Measurements from ENCODE around the gene ST8SIA2.
"Not testable (repeated sequence)": the region's sequence is repeated elsewhere in the genome, so short reads cannot be mapped to it uniquely, and the experiment has no call there.

ST8SIA2 gene

DNA sequence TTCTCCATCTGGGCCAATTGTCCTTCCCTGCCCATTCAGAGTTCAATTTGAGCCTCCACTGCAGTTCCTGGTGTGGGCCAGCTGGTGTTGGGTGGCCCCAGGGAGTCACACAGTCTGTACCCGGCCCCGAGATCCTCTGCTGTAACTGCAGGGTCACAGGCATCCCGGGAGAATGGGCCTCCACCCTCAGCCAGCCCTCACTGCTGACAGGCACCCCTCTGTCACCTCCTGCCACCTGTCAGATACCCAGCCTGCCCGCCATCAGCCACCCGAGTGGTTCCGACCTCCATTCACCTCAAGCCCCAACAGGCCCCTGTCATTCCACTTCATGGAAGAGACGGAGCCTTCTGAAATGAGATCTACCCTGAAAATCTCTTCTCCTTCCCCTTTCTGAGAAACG lies 73.2 kb downstream of the ST8SIA2 start:
- in situ Hi-C loops (cut with HindIII; ENCODE audit: low pct_ligation_motif_present, low pct_unique_long_range_greater_than_20kb, low sequenced_read_pairs) = no loop called here
- no peak for DNase-seq

DNA sequence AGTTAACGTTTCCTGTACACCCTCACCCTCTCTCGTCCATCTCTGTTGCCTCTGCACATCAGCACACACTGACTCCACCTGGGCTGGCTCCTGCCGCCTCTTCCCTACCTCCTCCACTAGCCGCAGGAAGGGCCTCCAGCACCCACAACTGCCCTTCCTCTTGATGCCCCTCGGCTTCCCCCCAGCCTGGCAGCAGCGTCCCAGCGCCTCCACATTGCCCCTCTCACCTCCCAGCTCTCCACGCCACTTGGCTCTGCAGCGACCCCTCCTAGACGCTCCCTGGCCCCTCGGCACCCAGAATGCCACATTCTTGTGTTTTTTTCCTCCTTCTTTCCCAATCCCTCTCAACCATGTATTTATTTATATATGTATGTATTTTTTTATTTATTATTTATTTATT lies 73.6 kb downstream of the ST8SIA2 start:
- in situ Hi-C loops (cut with HindIII; ENCODE audit: low pct_ligation_motif_present, low pct_unique_long_range_greater_than_20kb, low sequenced_read_pairs) = no loop called here
- no peak for DNase-seq

DNA sequence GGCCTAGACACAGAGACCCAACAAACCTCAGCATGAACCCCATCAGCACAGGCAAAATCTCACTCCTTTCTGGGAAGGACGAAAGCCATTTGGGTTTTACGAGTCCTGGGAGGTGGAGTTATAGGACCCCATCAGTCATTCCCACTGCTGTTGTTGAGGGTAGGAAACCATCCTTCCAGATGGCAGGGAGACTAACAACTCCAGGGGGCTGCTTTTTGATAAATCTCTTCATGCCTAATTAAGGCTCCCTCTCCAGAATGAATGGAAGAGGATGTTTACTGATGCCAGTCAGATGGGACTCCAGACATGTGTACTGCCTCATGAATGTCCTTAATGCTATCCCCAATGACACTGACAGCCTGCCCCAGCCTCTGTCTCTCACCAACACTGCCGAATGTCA lies 75.3 kb downstream of the ST8SIA2 start:
- no peak for DNase-seq

DNA sequence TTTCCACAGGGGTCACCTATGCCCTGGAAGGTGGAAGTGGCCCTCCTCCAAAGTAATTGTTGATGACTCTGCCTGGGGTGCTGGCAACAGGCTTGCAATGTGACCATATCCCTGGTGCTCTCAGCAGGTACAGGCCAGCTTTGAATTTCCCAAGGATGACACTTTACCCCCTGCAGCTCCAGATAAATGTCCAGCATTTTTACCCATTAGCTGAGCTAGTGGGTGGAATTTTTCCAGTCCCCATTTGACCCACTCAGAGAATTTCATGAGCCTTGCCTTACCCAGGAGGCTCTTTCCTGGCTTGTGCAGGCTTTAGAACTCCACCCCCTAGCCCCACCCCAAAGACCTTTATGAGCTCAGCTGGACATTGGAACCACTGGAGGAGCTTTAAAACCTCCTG lies 77.6 kb downstream of the ST8SIA2 start:
- no peak for DNase-seq
- in situ Hi-C loops (cut with HindIII; ENCODE audit: low pct_ligation_motif_present, low pct_unique_long_range_greater_than_20kb, low sequenced_read_pairs) = no loop called here

More for the DNA sequence above, 75.3 kb downstream of the ST8SIA2 start:
- in situ Hi-C loops (cut with HindIII; ENCODE audit: low pct_ligation_motif_present, low pct_unique_long_range_greater_than_20kb, low sequenced_read_pairs) = no loop called here

DNA sequence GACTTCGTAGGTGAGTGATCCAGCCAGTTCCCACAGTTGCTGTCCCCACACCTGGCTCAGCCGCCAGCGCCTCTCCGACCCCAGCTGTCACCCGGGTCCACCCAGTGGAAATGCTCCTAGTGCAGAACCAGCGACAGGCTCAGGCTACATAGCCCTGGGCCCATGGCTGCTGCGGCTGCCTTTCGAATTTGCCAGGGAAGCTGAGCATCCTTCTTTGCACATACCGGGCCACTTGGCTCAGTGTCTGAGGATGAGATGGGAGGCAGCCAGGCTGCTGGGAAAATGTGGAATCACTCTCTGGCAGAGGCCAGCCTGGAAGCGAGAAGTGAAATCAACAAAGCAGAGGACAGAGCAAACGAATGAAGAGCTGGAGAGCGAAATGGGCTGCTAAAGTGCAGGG lies 80.1 kb downstream of the ST8SIA2 start:
- no peak for DNase-seq
- in situ Hi-C loops (cut with HindIII; ENCODE audit: low pct_ligation_motif_present, low pct_unique_long_range_greater_than_20kb, low sequenced_read_pairs) = no loop called here

DNA sequence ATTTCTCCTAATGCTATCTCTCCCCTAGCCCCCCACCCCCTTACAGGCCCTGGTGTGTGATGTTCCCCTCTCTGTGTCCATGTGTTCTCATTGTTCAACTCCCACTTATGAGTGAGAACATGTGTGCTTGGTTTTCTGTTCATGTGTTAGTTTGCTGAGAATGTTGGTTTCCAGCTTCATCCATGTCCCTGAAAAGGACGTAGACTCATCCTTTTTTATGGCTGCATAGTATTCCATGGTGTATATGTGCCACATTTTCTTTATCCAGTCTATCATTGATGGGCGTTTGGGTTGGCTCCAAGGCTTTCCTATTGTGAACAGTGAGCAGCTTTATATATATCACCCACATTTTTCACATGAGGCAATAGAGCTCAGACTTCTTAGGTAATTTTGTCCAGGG lies 86.0 kb downstream of the ST8SIA2 start:
- DNase-seq; in situ Hi-C loops (cut with HindIII; ENCODE audit: low pct_ligation_motif_present, low pct_unique_long_range_greater_than_20kb, low sequenced_read_pairs): not testable (repeated sequence)

DNA sequence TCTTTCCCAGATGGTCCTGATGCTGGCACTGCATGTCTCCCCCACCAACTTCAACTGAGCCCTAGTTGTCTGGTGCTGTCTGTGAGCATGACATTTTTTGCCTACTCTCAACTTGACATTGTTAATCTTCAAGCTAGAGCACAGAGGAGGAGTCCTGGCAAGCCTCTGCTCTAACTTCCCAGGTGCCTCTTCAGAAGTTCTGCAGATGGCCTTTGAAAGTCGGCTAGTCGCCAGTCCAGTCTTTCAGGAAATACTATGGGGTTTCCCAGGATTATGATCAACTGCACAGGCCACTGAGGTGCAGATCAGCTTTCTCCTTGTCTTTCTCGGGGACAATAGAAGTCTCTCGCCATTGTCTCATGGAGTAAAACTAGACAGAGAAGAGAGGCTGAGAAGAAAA lies 86.7 kb downstream of the ST8SIA2 start:
- in situ Hi-C loops (cut with HindIII; ENCODE audit: low pct_ligation_motif_present, low pct_unique_long_range_greater_than_20kb, low sequenced_read_pairs) = no loop called here
- no peak for DNase-seq

DNA sequence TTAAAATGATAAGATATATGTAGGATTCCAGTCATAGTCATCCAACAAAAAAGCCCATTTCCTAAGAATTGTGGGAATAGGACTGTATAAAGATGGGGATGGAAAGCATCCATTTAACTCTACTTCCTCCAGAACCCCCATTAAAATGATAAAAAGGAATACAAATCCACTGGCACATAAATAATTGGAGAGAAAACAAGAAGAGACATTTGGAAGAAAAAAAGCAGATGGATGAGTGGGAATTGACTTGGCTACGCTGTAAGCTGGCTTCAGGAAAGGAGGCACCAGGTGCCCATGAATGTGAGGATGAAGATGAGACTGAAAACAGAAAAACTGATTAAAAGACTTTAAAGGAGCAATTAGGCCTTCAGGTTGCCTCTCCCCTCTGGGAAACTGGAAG lies 91.8 kb downstream of the ST8SIA2 start:
- in situ Hi-C loops (cut with HindIII; ENCODE audit: low pct_ligation_motif_present, low pct_unique_long_range_greater_than_20kb, low sequenced_read_pairs) = no loop called here
- no peak for DNase-seq

DNA sequence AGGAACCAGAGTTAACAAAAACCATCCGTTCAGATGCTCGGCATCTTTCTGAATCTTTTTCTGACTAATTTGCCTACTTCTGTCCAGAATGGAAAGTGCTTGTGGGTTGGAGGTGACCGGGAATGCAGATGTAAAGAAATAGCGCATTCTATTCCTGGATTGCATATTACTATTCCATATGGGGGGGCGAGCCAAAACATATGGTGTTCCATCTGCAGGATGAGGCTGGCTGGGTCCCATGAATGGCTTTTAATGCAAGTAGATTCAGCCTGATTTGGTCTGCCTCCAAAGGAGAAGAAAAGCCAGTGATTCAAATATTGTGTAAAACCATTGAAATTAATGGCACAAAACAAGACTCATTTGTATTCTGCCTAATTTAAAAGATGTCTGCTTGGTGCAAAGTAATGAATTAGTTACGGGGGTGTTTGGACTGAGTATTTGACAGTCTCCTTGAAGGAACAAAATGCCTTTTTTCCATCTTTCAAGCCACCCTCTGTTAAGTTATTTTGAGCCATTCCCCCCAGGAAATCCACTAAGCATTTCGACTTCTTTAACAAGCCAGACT lies 99.0 kb downstream of the ST8SIA2 start:
- DNase-seq = no peak
- in situ Hi-C loops (cut with HindIII; ENCODE audit: low pct_ligation_motif_present, low pct_unique_long_range_greater_than_20kb, low sequenced_read_pairs) = no loop called here

DNA sequence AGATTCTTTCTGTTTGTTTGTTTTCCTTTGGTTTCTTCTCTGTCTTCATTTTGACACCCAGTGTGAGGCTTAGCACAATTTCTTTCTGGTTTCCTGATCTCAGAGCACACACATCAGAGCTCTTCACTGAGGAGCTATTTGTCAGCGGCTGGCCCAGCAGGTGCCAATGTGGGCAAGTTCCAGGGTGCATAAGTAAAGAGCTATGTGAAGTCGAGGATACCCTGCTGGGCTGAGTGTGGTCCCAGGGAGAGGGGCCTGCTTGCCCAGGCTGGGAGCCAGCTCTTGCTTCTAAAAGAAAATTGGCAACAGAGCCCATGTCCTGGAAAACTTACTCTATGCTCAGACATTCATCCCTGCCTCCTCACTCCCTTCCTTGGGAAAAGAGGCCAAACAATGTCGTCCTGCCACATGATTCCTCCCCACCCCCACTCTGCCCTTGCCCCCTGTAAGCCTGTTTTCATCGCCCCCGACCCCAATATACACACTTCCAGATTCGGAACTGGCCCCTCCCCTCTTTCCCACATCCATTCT lies 101.2 kb downstream of the ST8SIA2 start:
- in situ Hi-C loops (cut with HindIII; ENCODE audit: low pct_ligation_motif_present, low pct_unique_long_range_greater_than_20kb, low sequenced_read_pairs) = no loop called here
- no peak for DNase-seq

DNA sequence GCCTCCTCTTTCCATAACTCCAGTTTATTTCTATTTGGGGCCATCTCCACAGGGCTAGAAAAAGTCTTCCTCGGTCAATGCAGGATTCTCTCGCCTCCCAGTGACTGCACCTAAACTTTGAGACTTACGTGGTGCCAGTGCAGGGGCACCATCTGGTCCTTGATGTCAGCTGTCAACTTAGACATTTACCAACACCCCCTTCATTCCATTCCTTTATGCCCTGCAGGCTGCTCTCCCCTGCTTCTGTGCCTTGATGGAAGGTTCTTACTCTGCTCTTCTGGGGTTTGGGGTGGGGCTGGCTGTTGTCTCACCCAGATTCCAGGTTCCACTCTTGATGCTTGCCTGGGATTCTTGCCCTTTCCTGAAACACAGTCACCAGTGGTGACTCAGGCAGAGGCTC lies 101.8 kb downstream of the ST8SIA2 start:
- in situ Hi-C loops (cut with HindIII; ENCODE audit: low pct_ligation_motif_present, low pct_unique_long_range_greater_than_20kb, low sequenced_read_pairs) = no loop called here
- DNase-seq = no peak

DNA sequence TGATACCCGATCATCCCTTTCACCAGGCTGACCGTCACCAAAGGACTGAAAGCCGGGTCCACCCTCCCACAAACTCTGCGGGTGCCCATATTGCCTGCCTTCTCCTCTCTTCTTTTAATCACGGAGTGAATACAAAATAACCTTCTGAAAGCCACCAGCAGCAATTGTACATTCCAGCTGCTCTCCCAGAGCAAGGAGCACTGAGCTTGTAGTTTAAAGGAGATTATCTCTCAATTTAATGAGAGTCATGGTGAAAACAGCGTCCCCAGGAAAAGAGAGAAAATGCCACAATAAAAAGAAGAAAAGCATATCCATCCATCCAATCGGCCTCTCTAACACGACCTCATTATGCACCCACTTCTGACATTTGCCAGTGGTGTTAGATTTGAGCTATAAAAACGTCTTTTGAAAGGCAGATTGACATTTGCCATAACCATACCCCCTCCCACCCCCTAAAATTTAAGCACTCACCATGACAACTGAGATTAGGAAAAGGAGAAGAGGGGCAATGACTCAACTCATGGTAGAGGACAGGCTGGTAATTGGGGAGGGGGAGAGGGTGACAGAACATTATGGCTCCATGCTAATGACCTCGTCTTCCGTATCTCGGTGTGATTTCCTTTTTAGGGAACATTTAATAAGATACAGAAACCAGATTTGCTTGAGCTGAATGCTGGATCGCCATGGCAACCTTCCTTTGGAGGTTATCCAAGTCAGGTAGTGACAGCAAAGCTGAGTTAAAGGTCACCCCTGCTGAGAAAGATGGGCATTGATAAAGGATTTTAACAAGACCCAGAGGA lies 106.2 kb downstream of the ST8SIA2 start:
- no peak for DNase-seq
- in situ Hi-C loops (cut with HindIII; ENCODE audit: low pct_ligation_motif_present, low pct_unique_long_range_greater_than_20kb, low sequenced_read_pairs) = no loop called here

DNA sequence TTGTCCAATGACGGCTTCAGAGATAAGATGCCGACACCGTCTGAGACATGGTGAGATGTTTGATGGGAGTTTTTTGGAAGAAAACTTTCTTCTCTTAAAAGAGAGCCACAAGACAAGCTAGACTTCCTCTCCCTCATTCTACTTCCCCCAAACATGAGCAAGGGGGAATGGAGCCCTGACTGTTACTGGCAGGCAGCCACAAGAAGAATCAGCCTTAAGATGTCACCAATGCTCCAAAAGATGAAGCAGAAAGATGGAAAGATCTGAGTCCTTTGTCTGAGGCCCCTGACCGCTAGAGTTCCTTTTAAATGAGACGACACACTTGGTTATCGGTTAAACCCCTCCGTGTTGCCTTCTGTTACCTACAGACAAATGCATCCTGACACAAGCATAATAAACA lies 108.7 kb downstream of the ST8SIA2 start:
- in situ Hi-C loops (cut with HindIII; ENCODE audit: low pct_ligation_motif_present, low pct_unique_long_range_greater_than_20kb, low sequenced_read_pairs) = no loop called here
- DNase-seq = no peak

DNA sequence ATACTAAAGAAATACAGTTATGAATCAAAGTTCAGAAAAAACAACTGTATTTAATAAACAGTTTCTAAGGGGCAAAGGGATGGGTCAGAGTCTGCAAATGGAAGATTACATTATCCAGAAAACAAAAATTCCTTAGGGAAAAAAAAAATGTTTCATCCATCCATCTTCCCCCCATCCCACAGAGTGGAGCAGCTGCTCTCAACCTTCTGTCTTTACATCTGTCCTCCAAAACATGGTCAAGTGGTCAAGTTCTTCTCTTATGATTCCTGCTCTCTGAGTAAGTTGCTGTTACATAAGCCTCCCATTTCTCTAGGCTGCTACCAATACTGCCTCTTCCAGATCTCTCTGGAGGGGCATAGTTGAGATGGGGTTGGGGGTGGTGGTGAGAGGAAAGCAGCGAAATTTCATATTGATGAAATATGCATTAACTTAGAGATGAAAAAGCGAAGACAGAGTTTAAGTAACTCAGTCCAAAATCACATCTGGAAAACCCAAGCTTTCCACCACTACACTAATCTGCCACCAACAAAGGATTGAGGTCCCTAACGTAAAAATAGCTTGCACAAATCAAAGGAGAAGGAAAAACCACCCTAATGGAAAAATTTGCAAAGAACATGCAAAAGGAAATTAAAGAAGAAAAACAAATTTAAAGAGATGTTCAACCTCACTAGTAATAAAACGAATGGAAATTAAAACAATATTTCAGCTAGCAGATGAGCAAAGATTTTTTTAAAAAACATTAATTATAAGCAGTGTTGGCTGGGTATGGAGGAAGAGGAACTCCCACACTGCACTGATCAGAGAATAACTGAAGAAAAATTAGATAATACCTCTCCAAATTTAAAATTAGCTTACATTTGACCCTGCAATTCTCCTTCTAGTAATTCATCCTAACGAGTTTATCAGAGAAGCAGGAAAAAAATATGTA lies 109.5 kb downstream of the ST8SIA2 start:
- in situ Hi-C loops (cut with HindIII; ENCODE audit: low pct_ligation_motif_present, low pct_unique_long_range_greater_than_20kb, low sequenced_read_pairs) = no loop called here
- no peak for DNase-seq

DNA sequence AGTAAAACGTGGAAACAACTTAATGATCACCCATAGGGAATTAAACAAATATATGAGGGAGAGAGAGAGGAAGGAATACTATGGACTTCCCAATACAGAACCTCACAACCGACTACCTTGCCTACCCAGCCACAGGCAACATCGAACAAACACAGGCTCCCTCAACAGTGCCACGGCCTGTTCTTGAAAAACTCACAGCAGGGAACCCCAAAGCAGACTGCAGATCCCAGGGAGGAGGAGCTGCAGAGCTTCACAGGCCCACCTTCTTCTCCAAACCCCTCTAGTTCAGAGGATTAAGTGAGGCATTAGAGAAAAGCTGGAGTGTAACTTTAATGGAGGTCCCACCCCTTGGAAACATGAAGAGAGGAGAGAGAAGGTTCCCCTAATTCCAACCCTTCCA lies 110.2 kb downstream of the ST8SIA2 start:
- in situ Hi-C loops (cut with HindIII; ENCODE audit: low pct_ligation_motif_present, low pct_unique_long_range_greater_than_20kb, low sequenced_read_pairs) = no loop called here

DNA sequence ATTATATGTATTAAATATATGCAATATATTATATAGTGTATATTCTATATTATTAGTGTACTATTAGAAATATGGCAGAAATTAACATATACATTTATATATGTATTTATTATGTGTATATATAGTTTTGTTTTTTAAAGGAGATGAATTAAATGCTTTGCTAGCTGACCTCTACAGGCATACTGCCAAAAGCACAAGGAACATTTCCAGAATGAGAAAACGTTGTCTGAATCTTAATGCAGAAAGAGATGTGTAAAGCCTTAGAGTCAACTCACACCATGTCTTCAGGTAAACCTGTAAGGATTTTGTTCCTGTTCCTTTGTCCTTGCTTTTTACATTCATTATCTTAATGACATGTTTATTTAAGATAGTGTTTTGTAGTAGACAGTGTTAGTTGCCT lies 111.9 kb downstream of the ST8SIA2 start:
- in situ Hi-C loops (cut with HindIII; ENCODE audit: low pct_ligation_motif_present, low pct_unique_long_range_greater_than_20kb, low sequenced_read_pairs) = no loop called here
- DNase-seq = no peak

More for the DNA sequence above, 110.2 kb downstream of the ST8SIA2 start:
- no peak for DNase-seq

DNA sequence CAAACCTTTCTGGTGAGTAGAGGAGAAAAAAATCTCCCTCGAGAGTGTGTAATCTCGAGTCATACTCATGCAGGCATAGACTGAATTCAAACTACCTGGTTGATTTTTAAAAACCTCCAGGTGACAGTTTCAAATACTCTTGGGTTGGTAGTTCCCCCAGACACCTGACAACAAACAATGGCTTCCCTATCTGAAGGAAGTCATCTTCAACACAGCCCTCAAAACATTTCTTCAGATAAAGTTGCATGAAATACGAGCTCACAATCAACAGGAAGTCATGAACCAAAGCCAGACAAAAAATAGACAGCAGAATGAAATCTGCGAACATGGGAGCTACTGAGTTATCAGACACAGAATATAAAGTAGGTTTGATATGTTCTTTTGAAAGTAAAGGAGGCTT lies 112.8 kb downstream of the ST8SIA2 start:
- in situ Hi-C loops (cut with HindIII; ENCODE audit: low pct_ligation_motif_present, low pct_unique_long_range_greater_than_20kb, low sequenced_read_pairs) = no loop called here
- no peak for DNase-seq

DNA sequence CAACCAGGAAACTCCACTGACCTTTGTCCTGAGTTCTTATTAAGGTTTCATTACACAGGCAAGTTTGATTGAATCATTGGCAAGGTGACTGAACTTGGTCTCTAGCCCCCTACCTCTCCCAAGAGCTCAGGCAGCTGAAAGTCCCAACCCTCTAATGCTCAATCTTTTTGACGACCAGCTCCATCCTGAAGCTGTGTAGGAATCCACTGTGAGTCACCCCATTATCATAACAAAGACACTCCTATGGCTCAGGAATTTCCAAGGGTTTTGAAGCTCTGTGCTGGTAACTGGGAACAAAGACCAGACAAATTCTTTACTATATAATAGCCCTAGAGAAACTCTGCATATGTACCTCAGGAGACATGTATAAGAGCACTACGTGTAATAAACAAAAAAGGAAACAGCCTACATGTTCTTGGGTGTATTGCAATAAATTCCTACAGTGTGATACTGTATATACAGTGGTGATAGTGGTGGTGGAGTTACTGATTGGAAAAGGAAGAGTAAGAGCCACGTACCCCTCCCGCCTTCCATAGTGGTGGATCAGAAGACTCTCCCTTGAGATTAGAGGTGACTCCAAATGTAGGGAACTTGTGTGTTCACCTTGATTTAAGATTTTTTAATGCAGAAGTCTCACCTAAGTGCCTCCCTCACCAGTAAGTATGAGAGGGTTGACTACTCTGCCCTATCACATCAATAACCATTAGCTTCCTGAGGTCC lies 116.6 kb downstream of the ST8SIA2 start:
- no peak for DNase-seq
- in situ Hi-C loops (cut with HindIII; ENCODE audit: low pct_ligation_motif_present, low pct_unique_long_range_greater_than_20kb, low sequenced_read_pairs) = no loop called here
